HUES64 (cell line): ENCODE results near the gene MYL11.
A peak's percentile ranks its signal among the peaks of the same experiment; 100 is the strongest.

Experiments used
- H3K27ac ChIP-seq: 2 replicates; pipeline ENCODE4 v1.7.0; 2013; ENCODE audit warnings: low read depth, low read length, inconsistent platforms
- H3K27me3 ChIP-seq: 2 replicates; pipeline ENCODE4 v1.6.1; 2013; ENCODE audit warnings: mild to moderate bottlenecking, low read length; ENCODE audit not compliant: insufficient read depth
- H3K36me3 ChIP-seq: 2 replicates; pipeline ENCODE4 v1.6.1; 2013; ENCODE audit warnings: mild to moderate bottlenecking, low read length; ENCODE audit not compliant: insufficient read depth
- H3K4me1 ChIP-seq: 2 replicates; pipeline ENCODE4 v1.6.1; 2013; ENCODE audit warnings: mild to moderate bottlenecking, low read length, moderate library complexity; ENCODE audit not compliant: insufficient read depth
- H3K4me3 ChIP-seq: 2 replicates; pipeline ENCODE4 v1.5.1; 2013; ENCODE audit warnings: mild to moderate bottlenecking, low read length, moderate library complexity
- H3K9ac ChIP-seq: 2 replicates; pipeline ENCODE4 v1.6.1; 2013; ENCODE audit warnings: mild to moderate bottlenecking, low read depth, low read length
- H3K9me3 ChIP-seq: 2 replicates; pipeline ENCODE4 v1.6.1; 2013; ENCODE audit warnings: low read depth, low read length; ENCODE audit not compliant: insufficient read depth
- WGBS: fragments of 150-250, 120-280 bp; methylation state at CpG from one replicate; pipeline ENCODE4 v1.1.7; 2013; ENCODE audit warnings: missing lambda C conversion rate; 5-methylcytosine and 5-hydroxymethylcytosine counted together

The MYL11 gene

DNA sequence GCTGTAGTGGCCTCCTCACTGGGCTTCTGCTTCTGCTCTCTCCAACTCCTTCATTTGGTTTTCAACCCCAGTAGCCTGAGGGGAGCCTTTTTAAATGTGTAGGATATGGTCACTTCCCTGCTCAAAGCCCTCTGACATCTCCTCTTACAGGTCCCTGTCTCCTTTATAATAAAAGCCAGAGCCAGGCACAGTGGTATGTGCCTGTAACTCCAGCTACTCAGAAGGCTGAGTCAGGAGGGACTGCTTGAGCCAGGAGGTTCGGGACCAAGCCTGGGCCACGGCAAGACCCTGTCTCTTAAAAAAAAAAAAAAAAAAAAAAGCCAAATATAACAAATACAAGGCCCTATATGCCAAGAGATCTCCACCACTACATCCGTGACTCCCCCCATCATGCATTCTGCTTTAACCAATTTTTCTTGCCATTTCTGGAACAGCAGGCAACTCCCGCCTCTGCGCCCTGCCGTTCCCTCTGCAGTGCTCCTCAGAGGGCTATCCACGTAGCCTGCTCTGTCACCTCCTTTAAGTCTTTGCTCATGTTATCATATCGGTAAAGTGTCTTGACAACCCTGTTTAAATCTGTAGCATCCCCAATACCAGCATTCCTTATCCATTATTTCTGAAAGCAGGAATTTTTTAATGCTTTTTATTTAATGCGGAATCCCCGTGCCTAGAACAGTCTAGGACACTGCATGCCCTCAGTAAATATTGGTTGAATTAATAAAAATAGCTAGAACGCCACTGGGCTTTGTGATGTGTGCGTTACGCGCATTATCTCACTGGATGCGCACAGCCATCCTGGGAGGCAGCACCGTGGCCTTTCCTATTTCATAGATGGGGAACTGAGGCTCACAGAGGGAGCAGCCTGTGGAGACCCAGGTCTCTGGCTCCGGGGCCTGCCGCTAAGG lies 42.3 kb downstream of the MYL11 start:
- Histone ChIP-seq H3K4me1 (0 out of 2 replicates have a peak, but pooled peaks cover 4% of the 10 kb centered on the region), H3K27me3 (no peaks in the 10 kb centered on the region), H3K27ac (no peak overlapping the region), H3K9me3 (no peaks in the 10 kb centered on the region), H3K9ac (peak overlapping the region; percentile 64), H3K4me3 (peak overlapping the region; percentile 56), H3K36me3 (peaks cover 41% of the 10 kb centered on the region)
- 68% methylated on average over 18 of the region's 18 CpGs for WGBS

DNA sequence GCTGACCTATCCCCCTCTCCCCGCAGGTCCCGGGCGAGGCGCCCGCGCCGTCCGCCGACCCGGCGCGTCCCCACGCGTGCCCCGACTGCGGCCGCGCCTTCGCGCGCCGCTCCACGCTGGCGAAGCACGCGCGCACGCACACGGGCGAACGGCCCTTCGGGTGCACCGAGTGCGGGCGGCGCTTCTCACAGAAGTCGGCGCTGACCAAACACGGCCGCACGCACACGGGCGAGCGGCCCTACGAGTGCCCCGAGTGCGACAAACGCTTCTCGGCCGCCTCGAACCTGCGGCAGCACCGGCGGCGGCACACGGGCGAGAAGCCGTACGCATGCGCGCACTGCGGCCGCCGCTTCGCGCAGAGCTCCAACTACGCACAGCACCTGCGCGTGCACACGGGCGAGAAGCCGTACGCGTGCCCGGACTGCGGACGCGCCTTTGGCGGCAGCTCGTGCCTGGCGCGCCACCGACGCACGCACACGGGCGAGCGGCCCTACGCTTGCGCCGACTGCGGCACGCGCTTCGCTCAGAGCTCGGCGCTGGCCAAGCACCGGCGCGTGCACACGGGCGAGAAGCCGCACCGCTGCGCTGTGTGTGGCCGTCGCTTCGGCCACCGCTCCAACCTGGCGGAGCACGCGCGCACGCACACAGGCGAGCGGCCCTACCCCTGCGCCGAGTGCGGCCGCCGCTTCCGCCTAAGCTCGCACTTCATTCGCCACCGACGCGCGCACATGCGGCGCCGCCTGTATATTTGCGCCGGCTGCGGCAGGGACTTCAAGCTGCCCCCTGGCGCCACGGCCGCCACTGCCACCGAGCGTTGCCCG lies 43.1 kb downstream of the MYL11 start:
- Histone ChIP-seq H3K27me3 (no peaks in the 10 kb centered on the region), H3K4me3 (peak overlapping the region; percentile 56), H3K4me1 (0 out of 2 replicates have a peak, but pooled peaks cover 4% of the 10 kb centered on the region), H3K27ac (peak overlapping the region; percentile 83; the same call in 1 of the 2 replicates), H3K9me3 (no peaks in the 10 kb centered on the region), H3K36me3 (peaks cover 41% of the 10 kb centered on the region), H3K9ac (peak overlapping the region; percentile 64)
- WGBS: 2% methylated on average over 140 of the region's 140 CpGs

DNA sequence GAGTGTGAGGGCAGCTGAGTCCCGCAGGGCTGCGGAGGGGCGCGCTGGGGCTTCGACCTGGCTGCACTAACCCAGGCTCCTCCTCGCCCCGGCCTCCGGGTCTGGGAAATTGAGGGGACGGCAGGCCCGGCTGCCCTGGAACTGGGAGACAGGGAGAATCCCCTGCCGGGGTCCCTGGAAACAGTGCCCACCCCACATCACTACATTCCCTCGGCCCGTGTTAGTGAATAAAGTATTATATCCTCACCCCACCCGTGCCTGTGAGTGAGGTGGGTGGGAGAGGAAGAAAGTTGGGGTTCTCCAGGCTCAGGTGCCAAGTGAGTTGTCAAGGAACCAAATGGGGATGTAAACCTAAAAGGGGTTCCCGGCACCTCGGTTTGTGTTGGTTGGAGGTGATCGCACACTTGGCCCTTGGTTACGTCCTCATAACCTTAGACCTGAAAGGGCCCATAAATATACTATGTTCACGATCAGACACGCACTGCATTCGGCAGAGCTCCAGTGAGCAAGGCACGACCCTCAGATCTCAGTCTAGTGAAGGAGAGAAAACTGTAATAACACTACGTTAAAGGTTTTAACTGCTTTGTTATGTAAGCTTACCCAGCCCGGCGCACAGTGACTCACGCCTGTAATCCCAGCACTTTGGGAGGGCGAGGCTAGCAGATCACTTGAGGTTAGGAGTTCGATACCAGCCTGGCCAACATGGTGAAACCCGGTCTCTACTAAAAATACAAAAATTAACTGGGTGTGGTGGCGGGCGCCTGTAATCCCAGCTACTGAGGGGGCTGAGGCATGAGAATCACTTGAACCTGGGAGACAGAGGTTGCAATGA lies 44.0 kb downstream of the MYL11 start:
- Histone ChIP-seq H3K27me3 (no peaks in the 10 kb centered on the region), H3K9me3 (no peaks in the 10 kb centered on the region), H3K27ac (peak overlapping the region; percentile 83; the same call in 1 of the 2 replicates), H3K4me3 (peak overlapping the region; percentile 56), H3K9ac (peak overlapping the region; percentile 11; the same call in 1 of the 2 replicates), H3K36me3 (peaks cover 38% of the 10 kb centered on the region), H3K4me1 (0 out of 2 replicates have a peak, but pooled peaks cover 4% of the 10 kb centered on the region)
- 64% methylated on average over 28 of the region's 31 CpGs for WGBS

DNA sequence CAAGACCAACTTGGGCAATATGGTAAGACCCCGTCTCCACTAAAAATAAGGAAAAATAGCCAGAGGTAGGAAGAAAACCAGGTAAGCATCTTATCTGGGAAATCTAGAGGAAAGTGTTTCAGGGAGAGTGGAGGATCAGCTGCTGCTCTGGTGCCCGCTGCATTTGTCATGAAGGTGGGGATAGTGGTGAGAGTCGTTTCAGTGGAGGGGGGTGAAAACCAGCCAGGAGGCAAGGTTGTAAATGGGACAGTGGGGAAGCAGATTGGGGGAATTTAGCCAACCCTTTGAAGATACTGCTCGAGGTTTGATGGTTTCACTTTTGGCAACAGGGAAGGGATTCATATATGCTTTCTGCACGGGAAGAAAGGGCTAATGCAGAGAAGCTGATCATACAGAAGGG lies 46.4 kb downstream of the MYL11 start:
- 0 out of 2 replicates have a peak, but pooled peaks cover 4% of the 10 kb centered on the region for H3K4me1 ChIP-seq
- no peaks in the 10 kb centered on the region for H3K27me3 ChIP-seq
- H3K9me3 ChIP-seq: no peaks in the 10 kb centered on the region
- no peak overlapping the region for H3K27ac ChIP-seq
- H3K4me3 ChIP-seq: no peak overlapping the region
- peaks cover 46% of the 10 kb centered on the region for H3K36me3 ChIP-seq
- 91% methylated on average over 5 of the region's 5 CpGs for WGBS
- H3K9ac ChIP-seq: no peak overlapping the region
